Measurements from ENCODE around the gene CIDEB. TPM values are rescaled to one million over a fixed set of nuclear protein-coding genes. Genes with fewer than 3 reads are reported as not detected.
A peak's percentile ranks its signal among the peaks of the same experiment; 100 is the strongest.

The CIDEB gene
- total RNA-seq, 2 experiments from 2014 or later, result 28.7 to 30.9 TPM

GRCh38 chr14:24308342-24309124, 756 bp upstream of the CIDEB start:
- Mint-ChIP-seq H3K27ac (no peak overlapping the region), H3K9me3 (no peaks in the 10 kb centered on the region), H3K27me3 (no peaks in the 10 kb centered on the region), H3K4me3 (no peak overlapping the region), H3K36me3 (ENCODE audit: low read depth) (peaks cover 68% of the 10 kb centered on the region), H3K4me1 (peaks cover 58% of the 10 kb centered on the region)
- POLR2A ChIA-PET, result interaction anchor here (1.3 kb wide), 1 partner anchor 113 kb away, joined by 3 read pairs; the partner anchor contains the start of gene TM9SF1
- no peak for DNase-seq
- CTCF ChIA-PET, result interaction anchor here (0.8 to 9.6 kb wide), 28 partner anchors 8 to 165 kb away, joined by 3 to 136 read pairs (median 6); partner anchors contain the start of genes CHMP4A, DHRS1, IRF9 and MDP1

- CTCF ChIA-PET, result interaction anchor here (0.5 to 9.6 kb wide), 18 partner anchors 7 to 185 kb away, joined by 3 to 136 read pairs (median 12); partner anchors contain the start of genes DHRS1, IRF9, MDP1 and NOP9
- Mint-ChIP-seq H3K4me1 (peaks cover 46% of the 10 kb centered on the region), H3K4me3 (no peak overlapping the region), H3K27ac (no peak overlapping the region), H3K36me3 (ENCODE audit: low read depth) (peaks cover 73% of the 10 kb centered on the region), H3K9me3 (no peaks in the 10 kb centered on the region), H3K27me3 (no peaks in the 10 kb centered on the region)
- no peak for DNase-seq
- POLR2A ChIA-PET, result interaction anchor here (1.3 kb wide), 1 partner anchor 112 kb away, joined by 3 read pairs; the partner anchor contains the start of gene TM9SF1
These were observed 612 bp downstream of the CIDEB start for GRCh38 chr14:24307156-24307574.

- CTCF ChIA-PET, result interaction anchor here (1.3 to 8.7 kb wide), 4 partner anchors 7 to 62 kb away, joined by 3 to 111 read pairs (median 40); partner anchors contain the start of genes CIDEB, LTB4R, LTB4R2 and TINF2
These were observed 3.8 kb downstream of the CIDEB start for GRCh38 chr14:24304019-24304387.

GRCh38 chr14:24300326-24300980, 7.3 kb downstream of the CIDEB start:
- peak overlapping the region; percentile 89 for H3K4me3 Mint-ChIP-seq
- H3K4me1 Mint-ChIP-seq, result peaks cover 53% of the 10 kb centered on the region
- H3K36me3 Mint-ChIP-seq (ENCODE audit: low read depth), result peaks cover 54% of the 10 kb centered on the region
- peak overlapping the region; percentile 93 for H3K27ac Mint-ChIP-seq
- DNase-seq, result no peak
- H3K9me3 Mint-ChIP-seq, result no peaks in the 10 kb centered on the region
- ChIA-PET POLR2A (interaction anchor here (1.3 to 1.6 kb wide), 2 partner anchors 10 to 59 kb away, joined by 4 to 5 read pairs; partner anchors contain the start of gene TINF2), CTCF (interaction anchor here (0.8 to 8.7 kb wide), 11 partner anchors 10 to 136 kb away, joined by 3 to 111 read pairs (median 4); partner anchors contain the start of genes CIDEB, LTB4R, LTB4R2 and RABGGTA)
- no peaks in the 10 kb centered on the region for H3K27me3 Mint-ChIP-seq

More at GRCh38 chr14:24304019-24304387, 3.8 kb downstream of the CIDEB start:
- H3K27me3 Mint-ChIP-seq, result no peaks in the 10 kb centered on the region
- H3K36me3 Mint-ChIP-seq (ENCODE audit: low read depth), result peaks cover 75% of the 10 kb centered on the region
- POLR2A ChIA-PET, result interaction anchor here (0.5 kb wide), 1 partner anchor 73 kb away, joined by 6 read pairs; no protein-coding TSS in a partner anchor
- no peak overlapping the region for H3K27ac Mint-ChIP-seq
- no peak for DNase-seq
- H3K4me1 Mint-ChIP-seq, result peaks cover 43% of the 10 kb centered on the region
- no peaks in the 10 kb centered on the region for H3K9me3 Mint-ChIP-seq
- no peak overlapping the region for H3K4me3 Mint-ChIP-seq

GRCh38 chr14:24299255-24300191, 8.3 kb downstream of the CIDEB start, which contains the start of the genes DHRS1 and NOP9:
DHRS1 (minus strand) TSS chr14:24299780; CDS start chr14:24299106, 674 bp downstream.
NOP9 (plus strand) TSS chr14:24299850; CDS start chr14:24299955, 105 bp downstream.
- CTCF ChIA-PET, result interaction anchor here (0.6 to 8.7 kb wide), 14 partner anchors 9 to 137 kb away, joined by 3 to 111 read pairs (median 4); partner anchors contain the start of genes CIDEB, KHNYN, LTB4R and LTB4R2

GRCh38 chr14:24298892-24299254, 8.9 kb downstream of the CIDEB start:
- CTCF ChIA-PET, result interaction anchor here (0.6 to 8.7 kb wide), 13 partner anchors 9 to 137 kb away, joined by 3 to 111 read pairs (median 5); partner anchors contain the start of genes CIDEB, KHNYN, LTB4R and LTB4R2
- Mint-ChIP-seq H3K4me1 (peaks cover 53% of the 10 kb centered on the region), H3K9me3 (no peaks in the 10 kb centered on the region), H3K4me3 (peak overlapping the region; percentile 89), H3K27me3 (no peaks in the 10 kb centered on the region), H3K36me3 (ENCODE audit: low read depth) (peaks cover 42% of the 10 kb centered on the region), H3K27ac (peak overlapping the region; percentile 93)
- POLR2A ChIA-PET, result no interaction called here
- DNase-seq, result no peak

More at GRCh38 chr14:24299255-24300191, 8.3 kb downstream of the CIDEB start, which contains the start of the genes DHRS1 and NOP9:
- DNase-seq, result peak; percentile 92
- POLR2A ChIA-PET, result interaction anchor here (1.3 to 1.6 kb wide), 2 partner anchors 11 to 58 kb away, joined by 4 to 5 read pairs; partner anchors contain the start of gene TINF2
- Mint-ChIP-seq H3K36me3 (ENCODE audit: low read depth) (peaks cover 45% of the 10 kb centered on the region), H3K27me3 (no peaks in the 10 kb centered on the region), H3K27ac (peak within 1 kb of the TSS; percentile 93), H3K9me3 (no peaks in the 10 kb centered on the region), H3K4me3 (peak within 1 kb of the TSS; percentile 89), H3K4me1 (peaks cover 53% of the 10 kb centered on the region)

- Mint-ChIP-seq H3K36me3 (ENCODE audit: low read depth) (peaks cover 28% of the 10 kb centered on the region), H3K4me1 (peaks cover 53% of the 10 kb centered on the region), H3K4me3 (peak overlapping the region; percentile 24), H3K9me3 (no peaks in the 10 kb centered on the region), H3K27ac (peak overlapping the region; percentile 84), H3K27me3 (no peaks in the 10 kb centered on the region)
- CTCF ChIA-PET, result interaction anchor here (0.6 to 8.7 kb wide), 27 partner anchors 7 to 139 kb away, joined by 3 to 111 read pairs (median 5); partner anchors contain the start of genes ADCY4, CIDEB, IPO4 and KHNYN
- no peak for DNase-seq
- POLR2A ChIA-PET, result interaction anchor here (0.6 to 1.9 kb wide), 2 partner anchors 55 to 88 kb away, joined by 5 to 10 read pairs; partner anchors contain the start of gene TINF2
These were observed 10.4 kb downstream of the CIDEB start for GRCh38 chr14:24297190-24297964.

- Mint-ChIP-seq H3K4me1 (peaks cover 45% of the 10 kb centered on the region), H3K4me3 (no peak overlapping the region), H3K36me3 (ENCODE audit: low read depth) (peaks cover 23% of the 10 kb centered on the region), H3K27me3 (no peaks in the 10 kb centered on the region), H3K9me3 (no peaks in the 10 kb centered on the region), H3K27ac (peak overlapping the region; percentile 84)
- peak; percentile 80 for DNase-seq
- CTCF ChIA-PET, result interaction anchor here (0.7 to 8.7 kb wide), 28 partner anchors 10 to 140 kb away, joined by 3 to 111 read pairs (median 6); partner anchors contain the start of genes ADCY4, CIDEB, IPO4 and KHNYN
- POLR2A ChIA-PET, result interaction anchor here (1.9 kb wide), 1 partner anchor 54 kb away, joined by 10 read pairs; the partner anchor contains the start of gene TINF2
These were observed 11.2 kb downstream of the CIDEB start for GRCh38 chr14:24296341-24297157.

GRCh38 chr14:24293525-24293924, 14.3 kb downstream of the CIDEB start:
- no peak for DNase-seq
- Mint-ChIP-seq H3K9me3 (no peaks in the 10 kb centered on the region), H3K4me1 (peaks cover 43% of the 10 kb centered on the region), H3K27ac (no peak overlapping the region), H3K4me3 (no peak overlapping the region), H3K36me3 (ENCODE audit: low read depth) (peaks cover 37% of the 10 kb centered on the region), H3K27me3 (no peaks in the 10 kb centered on the region)
- ChIA-PET POLR2A (interaction anchor here (0.6 kb wide), 1 partner anchor 27 kb away, joined by 3 read pairs; no protein-coding TSS in a partner anchor), CTCF (interaction anchor here (1.2 to 5.2 kb wide), 7 partner anchors 10 to 51 kb away, joined by 4 to 41 read pairs (median 24); partner anchors contain the start of genes CIDEB, LTB4R, LTB4R2 and RABGGTA)
